WTC11 (cell line): ENCODE results near the gene CSNK1E. TPM values are rescaled to one million over a fixed set of nuclear protein-coding genes. Genes with fewer than 3 reads are reported as not detected.

Source experiments
- ATAC-seq: fragments of 200-7000 bp; cut with Tn5 transposase; 2 replicates; pipeline ENCODE4 v1.10.0; 2021; ENCODE audit warnings: mild to moderate bottlenecking, moderate library complexity
- CTCF ChIA-PET: fragments of 300-600 bp; sonication (Branson Sonifier 250); formaldehyde crosslinking; loops from one replicate; lab custom pipeline; 2021; ENCODE audit warnings: antibody characterized with exemption; lab: Charles Lee
- POLR2A ChIA-PET: fragments of 350-600 bp; sonication (Branson Sonifier 250); formaldehyde crosslinking; loops from one replicate; lab custom pipeline; 2021; ENCODE audit warnings: antibody characterized with exemption; lab: Charles Lee
- DNase-seq: peaks from one replicate; pipeline ENCODE4 v3.0.0; 2021; ENCODE audit warnings: low spot score
- H3K27ac Mint-ChIP-seq: 2 replicates; pipeline ENCODE4 v1.8.0; 2021; ENCODE audit warnings: mixed read lengths
- H3K27me3 Mint-ChIP-seq: 2 replicates; pipeline ENCODE4 v1.8.0; 2021; ENCODE audit warnings: low read depth, mild to moderate bottlenecking, moderate library complexity, mixed read lengths
- H3K36me3 Mint-ChIP-seq: 2 replicates; pipeline ENCODE4 v1.8.0; 2021; ENCODE audit warnings: mixed read lengths
- H3K4me1 Mint-ChIP-seq: 2 replicates; pipeline ENCODE4 v1.8.0; 2022; ENCODE audit warnings: mixed read lengths
- H3K4me3 Mint-ChIP-seq: 2 replicates; pipeline ENCODE4 v1.8.0; 2021; ENCODE audit warnings: mild to moderate bottlenecking, moderate library complexity, mixed read lengths
- H3K9me3 Mint-ChIP-seq: 2 replicates; pipeline ENCODE4 v1.8.0; 2021; ENCODE audit warnings: mixed read lengths
- AFF4 ChIP-seq: sonication (generic); formaldehyde crosslinking; IDR thresholded peaks from 2 replicates; pipeline ENCODE4 v1.8.1; 2023; ENCODE audit warnings: mild to moderate bottlenecking, missing genetic modification reagents, borderline replicate concordance
- E2F5 ChIP-seq: sonication (generic); formaldehyde crosslinking; IDR thresholded peaks from 2 replicates; pipeline ENCODE4 v1.8.1; 2022; ENCODE audit warnings: mild to moderate bottlenecking, moderate library complexity, missing genetic modification reagents
- ETV6 ChIP-seq: sonication (generic); formaldehyde crosslinking; IDR thresholded peaks from 2 replicates; pipeline ENCODE4 v1.8.1; 2022; ENCODE audit warnings: mild to moderate bottlenecking, missing genetic modification reagents
- FOXJ3 ChIP-seq: sonication (generic); formaldehyde crosslinking; IDR thresholded peaks from 2 replicates; pipeline ENCODE4 v1.9.0; 2021; ENCODE audit warnings: missing genetic modification reagents, mild to moderate bottlenecking, borderline replicate concordance
- FOXK1 ChIP-seq: sonication (generic); formaldehyde crosslinking; IDR thresholded peaks from 2 replicates; pipeline ENCODE4 v1.8.0; 2022; ENCODE audit warnings: mild to moderate bottlenecking, moderate library complexity, missing genetic modification reagents
- HMGA2 ChIP-seq: fragments of 250-450 bp; sonication (Bioruptor Pico); IDR thresholded peaks from 2 replicates; pipeline ENCODE4 v1.4.0; 2021; ENCODE audit warnings: mild to moderate bottlenecking, moderate library complexity
- KAT7 ChIP-seq: sonication (generic); formaldehyde crosslinking; IDR thresholded peaks from 2 replicates; pipeline ENCODE4 v1.8.1; 2023; ENCODE audit warnings: missing genetic modification reagents, mild to moderate bottlenecking, borderline replicate concordance
- PREB ChIP-seq: sonication (generic); formaldehyde crosslinking; IDR thresholded peaks from 2 replicates; pipeline ENCODE4 v1.8.1; 2022; ENCODE audit warnings: mild to moderate bottlenecking, missing genetic modification reagents, moderate library complexity, borderline replicate concordance
- SMAD4 ChIP-seq: sonication (generic); formaldehyde crosslinking; IDR thresholded peaks from 2 replicates; pipeline ENCODE4 v1.8.0; 2022; ENCODE audit warnings: mild to moderate bottlenecking, missing genetic modification reagents
- SOX15 ChIP-seq: fragments of 250-450 bp; sonication (Bioruptor Pico); IDR thresholded peaks from 2 replicates; pipeline ENCODE4 v1.9.0; 2021; ENCODE audit warnings: mild to moderate bottlenecking
- TP53 ChIP-seq: sonication (generic); formaldehyde crosslinking; IDR thresholded peaks from 2 replicates; pipeline ENCODE4 v1.8.1; 2023; ENCODE audit warnings: mild to moderate bottlenecking, missing genetic modification reagents
- USF1 ChIP-seq: sonication (generic); formaldehyde crosslinking; IDR thresholded peaks from 2 replicates; pipeline ENCODE4 v1.8.0; 2022; ENCODE audit warnings: mild to moderate bottlenecking, missing genetic modification reagents
- ZNF281 ChIP-seq: sonication (generic); formaldehyde crosslinking; IDR thresholded peaks from 2 replicates; pipeline ENCODE4 v1.8.0; 2023; ENCODE audit warnings: mild to moderate bottlenecking, missing genetic modification reagents
- ZNF423 ChIP-seq: fragments of 250-450 bp; sonication (Bioruptor Pico); IDR thresholded peaks from 2 replicates; pipeline ENCODE4 v2.1.2; 2022; ENCODE audit warnings: mild to moderate bottlenecking, moderate library complexity
- ZNF425 ChIP-seq: fragments of 250-450 bp; sonication (Bioruptor Pico); conservative IDR thresholded peaks from 2 replicates; pipeline ENCODE4 v1.9.0; 2021; ENCODE audit warnings: mild to moderate bottlenecking
- total RNA-seq: library from RNA; stranded (reverse); gene quantifications from 3 replicates; pipeline ENCODE4 v1.2.3, GENCODE V29; 2021
- TF ChIP-seq, protein P1 (sequence below): sonication (generic); formaldehyde crosslinking; IDR thresholded peaks from 2 replicates; pipeline ENCODE4 v1.8.0; 2023; ENCODE audit warnings: missing genetic modification reagents
- TF ChIP-seq, protein P2 (sequence below): sonication (generic); formaldehyde crosslinking; IDR thresholded peaks from 2 replicates; pipeline ENCODE4 v1.8.1; 2023; ENCODE audit warnings: mild to moderate bottlenecking, moderate library complexity, missing genetic modification reagents

Gene CSNK1E
- total RNA-seq, 1 experiment from 2014 or later: 265 TPM

DNA sequence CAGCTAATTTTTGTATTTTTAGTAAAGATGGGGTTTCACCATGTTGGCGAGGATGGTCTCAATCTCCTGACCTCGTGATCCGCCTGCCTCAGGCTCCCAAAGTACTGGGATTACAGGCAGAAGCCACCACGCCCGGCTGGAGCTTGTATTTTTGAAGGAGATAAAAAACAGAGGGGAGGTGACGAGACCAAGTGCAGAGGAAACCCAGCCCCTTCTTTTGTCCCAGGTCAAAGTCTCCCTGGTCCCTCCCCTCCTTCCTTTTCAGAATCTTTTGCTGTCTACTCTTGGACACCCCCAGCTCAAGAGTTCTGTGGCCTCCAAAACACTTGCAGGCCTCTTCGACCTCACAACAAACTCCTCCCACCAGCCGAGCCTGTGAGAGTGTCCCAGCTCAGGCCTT is 32.2 kb downstream of the CSNK1E start:
- peak overlapping the region; percentile 2; the same call in 1 of the 2 replicates for H3K27ac Mint-ChIP-seq
- ATAC-seq (no peak), DNase-seq (no peak)
- TF ChIP-seq HMGA2 (CRISPR knock-in tag): no peak
- H3K36me3 Mint-ChIP-seq: peaks cover 3% of the 10 kb centered on the region; the same call in 1 of the 2 replicates
- H3K4me3 Mint-ChIP-seq: no peak overlapping the region
- H3K9me3 Mint-ChIP-seq: no peaks in the 10 kb centered on the region
- ChIA-PET CTCF (interaction anchor here (0.6 to 1.3 kb wide), 4 partner anchors 14 to 141 kb away, joined by 3 to 6 read pairs (median 4); no protein-coding TSS in a partner anchor), POLR2A (interaction anchor here (0.8 to 0.9 kb wide), 2 partner anchors 14 to 67 kb away, joined by 3 to 4 read pairs; no protein-coding TSS in a partner anchor)
- no peaks in the 10 kb centered on the region; the same call in 1 of the 2 replicates for H3K27me3 Mint-ChIP-seq
- H3K4me1 Mint-ChIP-seq: peaks cover 29% of the 10 kb centered on the region

DNA sequence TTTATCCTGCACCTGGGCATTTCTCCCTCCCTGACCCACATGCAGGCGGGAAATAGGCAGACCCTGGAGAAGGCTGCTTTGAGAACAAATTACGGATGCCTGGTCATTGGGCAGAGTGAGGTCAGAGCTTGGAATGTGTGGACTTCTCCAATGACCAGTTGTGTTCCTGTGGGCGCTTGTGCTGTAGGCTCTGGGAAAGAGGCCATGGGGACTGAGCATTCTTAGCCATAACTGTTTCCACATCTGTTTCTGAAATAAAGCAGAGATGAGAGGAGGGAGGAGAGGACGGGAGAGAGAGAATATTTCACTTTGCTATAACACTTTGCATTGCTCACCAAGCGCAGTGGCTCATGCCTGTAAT is 33.2 kb downstream of the CSNK1E start:
- TF ChIP-seq KAT7 (no peak), SOX15 (no peak)
- Mint-ChIP-seq H3K27me3 (no peaks in the 10 kb centered on the region; the same call in 1 of the 2 replicates), H3K9me3 (no peaks in the 10 kb centered on the region), H3K4me1 (peaks cover 26% of the 10 kb centered on the region), H3K4me3 (no peak overlapping the region), H3K27ac (peak overlapping the region; percentile 41), H3K36me3 (peaks cover 3% of the 10 kb centered on the region; the same call in 1 of the 2 replicates)
- DNase-seq (no peak), ATAC-seq (no peak)
- CTCF ChIA-PET: interaction anchor here (1.1 to 1.3 kb wide), 4 partner anchors 22 to 42 kb away, joined by 3 to 6 read pairs (median 4); no protein-coding TSS in a partner anchor
- POLR2A ChIA-PET: interaction anchor here (1.2 kb wide), 1 partner anchor 12 kb away, joined by 3 read pairs; no protein-coding TSS in a partner anchor

DNA sequence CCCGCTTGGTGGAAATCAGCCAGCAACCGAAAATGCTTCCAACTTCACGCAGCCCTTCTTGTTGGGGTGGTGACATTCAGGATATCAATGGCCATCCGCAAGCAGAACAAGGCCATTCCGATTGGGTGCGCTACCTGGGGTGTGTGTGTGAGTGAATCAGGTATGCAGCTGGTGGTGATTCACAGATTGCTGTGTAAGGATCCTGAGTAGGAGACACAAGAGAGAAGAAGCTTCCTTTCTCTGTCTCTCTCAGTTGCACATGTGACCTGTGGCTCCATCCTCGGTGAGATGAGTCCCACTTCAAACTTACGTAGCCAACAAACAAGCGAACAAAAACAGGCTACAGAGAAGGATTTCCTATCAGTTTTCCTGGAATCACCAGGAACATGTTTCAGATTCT is 34.8 kb downstream of the CSNK1E start:
- Mint-ChIP-seq H3K27me3 (no peaks in the 10 kb centered on the region; the same call in 1 of the 2 replicates), H3K4me1 (peaks cover 26% of the 10 kb centered on the region), H3K9me3 (no peaks in the 10 kb centered on the region), H3K27ac (no peak overlapping the region), H3K4me3 (no peak overlapping the region), H3K36me3 (no peaks in the 10 kb centered on the region)
- ATAC-seq (no peak), DNase-seq (no peak)
- CTCF ChIA-PET: no interaction called here
- POLR2A ChIA-PET: no interaction called here
- no peak for TF ChIP-seq FOXJ3 (CRISPR knock-in tag)
- TF ChIP-seq AFF4: no peak
- no peak for TF ChIP-seq SMAD4
- TF ChIP-seq PREB (CRISPR knock-in tag): no peak
- TF ChIP-seq FOXK1: no peak
- no peak for TF ChIP-seq ZNF423 (CRISPR knock-in tag)
- no peak for TF ChIP-seq ZNF281 (CRISPR knock-in tag)
- no peak for TF ChIP-seq ZNF425 (CRISPR knock-in tag)
- no peak for TF ChIP-seq TP53 (CRISPR knock-in tag)
- TF ChIP-seq USF1 (CRISPR knock-in tag): no peak
- TF ChIP-seq, protein P1, sequence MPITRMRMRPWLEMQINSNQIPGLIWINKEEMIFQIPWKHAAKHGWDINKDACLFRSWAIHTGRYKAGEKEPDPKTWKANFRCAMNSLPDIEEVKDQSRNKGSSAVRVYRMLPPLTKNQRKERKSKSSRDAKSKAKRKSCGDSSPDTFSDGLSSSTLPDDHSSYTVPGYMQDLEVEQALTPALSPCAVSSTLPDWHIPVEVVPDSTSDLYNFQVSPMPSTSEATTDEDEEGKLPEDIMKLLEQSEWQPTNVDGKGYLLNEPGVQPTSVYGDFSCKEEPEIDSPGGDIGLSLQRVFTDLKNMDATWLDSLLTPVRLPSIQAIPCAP (CRISPR knock-in tag): no peak
- TF ChIP-seq E2F5 (CRISPR knock-in tag): no peak
- TF ChIP-seq ETV6: no peak
- TF ChIP-seq, protein P2, sequence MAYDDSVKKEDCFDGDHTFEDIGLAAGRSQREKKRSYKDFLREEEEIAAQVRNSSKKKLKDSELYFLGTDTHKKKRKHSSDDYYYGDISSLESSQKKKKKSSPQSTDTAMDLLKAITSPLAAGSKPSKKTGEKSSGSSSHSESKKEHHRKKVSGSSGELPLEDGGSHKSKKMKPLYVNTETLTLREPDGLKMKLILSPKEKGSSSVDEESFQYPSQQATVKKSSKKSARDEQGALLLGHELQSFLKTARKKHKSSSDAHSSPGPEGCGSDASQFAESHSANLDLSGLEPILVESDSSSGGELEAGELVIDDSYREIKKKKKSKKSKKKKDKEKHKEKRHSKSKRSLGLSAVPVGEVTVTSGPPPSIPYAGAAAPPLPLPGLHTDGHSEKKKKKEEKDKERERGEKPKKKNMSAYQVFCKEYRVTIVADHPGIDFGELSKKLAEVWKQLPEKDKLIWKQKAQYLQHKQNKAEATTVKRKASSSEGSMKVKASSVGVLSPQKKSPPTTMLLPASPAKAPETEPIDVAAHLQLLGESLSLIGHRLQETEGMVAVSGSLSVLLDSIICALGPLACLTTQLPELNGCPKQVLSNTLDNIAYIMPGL (CRISPR knock-in tag): no peak
